Measurements from ENCODE around the gene CACNA1D.

- TF ChIP-seq CTCF (IDR thresholded peaks at IDR 0.05), result no peak
- no peak for TF ChIP-seq POLR2A (IDR thresholded peaks at IDR 0.05)
Observed at GRCh38 chr3:53503195-53503594, 8.8 kb downstream of the CACNA1D start.

Data from body of pancreas (tissue), 4 donors.